H9 (cell line): ENCODE results near the gene SPRR3. TPM values are rescaled to one million over a fixed set of nuclear protein-coding genes. Genes with fewer than 3 reads are reported as not detected.

ENCODE experiments used
- DNase-seq: peaks from one replicate; pipeline ENCODE4 v3.0.0-alpha.2; 2017
- H2AFZ ChIP-seq: one replicate; pipeline ENCODE4 v1.6.1; 2013; ENCODE audit warnings: mild to moderate bottlenecking, low read length, control low read depth, moderate library complexity
- H2AK5ac ChIP-seq: 2 replicates; pipeline ENCODE4 v1.6.1; 2013; ENCODE audit warnings: low read length, control low read depth, mixed read lengths; ENCODE audit not compliant: insufficient read length
- H2BK120ac ChIP-seq: one replicate; pipeline ENCODE4 v1.6.1; 2013; ENCODE audit warnings: low read depth, mild to moderate bottlenecking, low read length, control low read depth, inconsistent platforms; ENCODE audit not compliant: poor library complexity, severe bottlenecking
- H2BK12ac ChIP-seq: 2 replicates; pipeline ENCODE4 v1.6.1; 2013; ENCODE audit warnings: low read length, control low read depth, mixed read lengths, low read depth; ENCODE audit not compliant: insufficient read length
- H2BK15ac ChIP-seq: 2 replicates; pipeline ENCODE4 v1.6.1; 2013; ENCODE audit warnings: low read depth, low read length, control low read depth
- H2BK20ac ChIP-seq: one replicate; pipeline ENCODE4 v1.6.1; 2013; ENCODE audit warnings: low read depth, mild to moderate bottlenecking, low read length, control low read depth, inconsistent platforms; ENCODE audit not compliant: poor library complexity, severe bottlenecking
- H2BK5ac ChIP-seq: 2 replicates; pipeline ENCODE4 v1.6.1; 2013; ENCODE audit warnings: low read length, control low read depth, mixed read lengths; ENCODE audit not compliant: insufficient read length
- H3K14ac ChIP-seq: 2 replicates; pipeline ENCODE4 v1.6.1; 2013; ENCODE audit warnings: low read length, control low read depth; ENCODE audit not compliant: insufficient read depth
- H3K18ac ChIP-seq: 2 replicates; pipeline ENCODE4 v1.6.1; 2013; ENCODE audit warnings: low read depth, mild to moderate bottlenecking, mixed read lengths, low read length, control low read depth; ENCODE audit not compliant: insufficient read length
- H3K23ac ChIP-seq: 2 replicates; pipeline ENCODE4 v1.6.1; 2013; ENCODE audit warnings: low read length, control low read depth, mixed read lengths, low read depth; ENCODE audit not compliant: insufficient read length
- H3K23me2 ChIP-seq: 2 replicates; pipeline ENCODE4 v1.6.1; 2013; ENCODE audit warnings: low read depth, mild to moderate bottlenecking, mixed read lengths, low read length, control low read depth; ENCODE audit not compliant: insufficient read length, poor library complexity, severe bottlenecking
- H3K27ac ChIP-seq: 2 replicates; pipeline ENCODE4 v1.5.1; 2013; ENCODE audit warnings: low read length, control low read depth, mixed read lengths, low read depth; ENCODE audit not compliant: insufficient read length
- H3K27me3 ChIP-seq: 2 replicates; pipeline ENCODE4 v1.6.1; 2013; ENCODE audit warnings: low read length, control low read depth, inconsistent platforms; ENCODE audit not compliant: insufficient read depth
- H3K4ac ChIP-seq: 2 replicates; pipeline ENCODE4 v1.6.1; 2013; ENCODE audit warnings: low read depth, mild to moderate bottlenecking, control low read depth, inconsistent platforms, low read length, moderate library complexity
- H3K4me1 ChIP-seq: 2 replicates; pipeline ENCODE4 v1.6.1; 2013; ENCODE audit warnings: low read length, control low read depth, inconsistent platforms; ENCODE audit not compliant: insufficient read depth
- H3K4me2 ChIP-seq: 2 replicates; pipeline ENCODE4 v1.6.1; 2013; ENCODE audit warnings: low read length, control low read depth, mixed read lengths; ENCODE audit not compliant: insufficient read length, insufficient read depth
- H3K56ac ChIP-seq: 2 replicates; pipeline ENCODE4 v1.6.1; 2013; ENCODE audit warnings: low read depth, mild to moderate bottlenecking, mixed read lengths, low read length, control low read depth; ENCODE audit not compliant: insufficient read length
- H3K79me1 ChIP-seq: 2 replicates; pipeline ENCODE4 v1.6.1; 2013; ENCODE audit warnings: low read depth, mild to moderate bottlenecking, moderate library complexity, low read length, control low read depth, inconsistent platforms; ENCODE audit not compliant: insufficient read depth, poor library complexity, severe bottlenecking
- H3K79me2 ChIP-seq: 2 replicates; pipeline ENCODE4 v1.6.1; 2013; ENCODE audit warnings: low read length, control low read depth, inconsistent platforms; ENCODE audit not compliant: insufficient read depth
- H3K9ac ChIP-seq: 2 replicates; pipeline ENCODE4 v1.6.1; 2013; ENCODE audit warnings: low read length, control low read depth, mixed read lengths; ENCODE audit not compliant: insufficient read length; ENCODE audit errors: extremely low read depth
- H3K9me3 ChIP-seq: one replicate; pipeline ENCODE4 v1.6.1; 2013; ENCODE audit warnings: low read depth, low read length, inconsistent platforms; ENCODE audit not compliant: control insufficient read depth
- H3T11ph ChIP-seq: one replicate; pipeline ENCODE4 v1.6.1; 2013; ENCODE audit warnings: mild to moderate bottlenecking, low read length, control low read depth, inconsistent platforms
- H4K20me1 ChIP-seq: one replicate; pipeline ENCODE4 v1.6.1; 2013; ENCODE audit not compliant: control insufficient read depth, insufficient read length, insufficient read depth
- H4K5ac ChIP-seq: 2 replicates; pipeline ENCODE4 v1.6.1; 2013; ENCODE audit warnings: low read depth, mild to moderate bottlenecking, mixed read lengths, low read length, control low read depth; ENCODE audit not compliant: insufficient read length
- H4K8ac ChIP-seq: replicated peaks from 2 replicates; pipeline ENCODE4 v1.6.1; 2013; ENCODE audit warnings: low read length, control low read depth, mixed read lengths, low read depth; ENCODE audit not compliant: insufficient read length
- H4K91ac ChIP-seq: 2 replicates; pipeline ENCODE4 v1.6.1; 2013; ENCODE audit warnings: low read depth, mild to moderate bottlenecking, moderate library complexity, mixed read lengths, low read length, control low read depth; ENCODE audit not compliant: insufficient read length
- H3K27ac Mint-ChIP-seq, 3 experiments: 2 replicates in 2 of 3; 3 replicates in 1 of 3; pipeline ENCODE4 v1.8.0; 2020 to 2021; ENCODE audit warnings: mixed read lengths in 3 of 3, mild to moderate bottlenecking in 1 of 3, moderate library complexity in 1 of 3
- H3K27me3 Mint-ChIP-seq: 2 replicates; pipeline ENCODE4 v1.8.0; 2021; ENCODE audit warnings: low read depth, mild to moderate bottlenecking, moderate library complexity, mixed read lengths
- H3K36me3 Mint-ChIP-seq, 3 experiments: 2 replicates in 2 of 3; 3 replicates in 1 of 3; pipeline ENCODE4 v1.8.0; 2020 to 2021; ENCODE audit warnings: low read depth in 3 of 3, mixed read lengths in 3 of 3; ENCODE audit not compliant: insufficient read depth in 1 of 3
- H3K4me1 Mint-ChIP-seq, 2 experiments: 2 replicates each; pipeline ENCODE4 v1.8.0; 2020; ENCODE audit warnings: mixed read lengths in 2 of 2
- H3K4me3 Mint-ChIP-seq, 2 experiments: 2 replicates in 1 of 2; 3 replicates in 1 of 2; pipeline ENCODE4 v1.8.0; 2020 to 2021; ENCODE audit warnings: mild to moderate bottlenecking in 2 of 2, mixed read lengths in 2 of 2, moderate library complexity in 1 of 2
- H3K9me3 Mint-ChIP-seq, 2 experiments: 2 replicates in 1 of 2; 3 replicates in 1 of 2; pipeline ENCODE4 v1.8.0; 2020; ENCODE audit warnings: mild to moderate bottlenecking in 2 of 2, mixed read lengths in 2 of 2, moderate library complexity in 1 of 2
- WGBS: extraction: QIAGEN DNeasy Blood & Tissue Kit; methylation state at CpG from one replicate; pipeline ENCODE4 v1.1.7; 2013; ENCODE audit warnings: missing lambda C conversion rate, low lambda C conversion rate, mixed read lengths; ENCODE audit not compliant: insufficient read length; ENCODE audit errors: extremely low coverage; 5-methylcytosine and 5-hydroxymethylcytosine counted together
- total RNA-seq: library from RNA; stranded (reverse); gene quantifications from 2 replicates; pipeline ENCODE4 v1.2.1, GENCODE V29; 2021
- TF ChIP-seq, protein P1 (sequence below): fragments of 200-600 bp; sonication (generic); conservative IDR thresholded peaks from 3 replicates; pipeline ENCODE4 v1.8.0; 2021; ENCODE audit warnings: antibody characterized with exemption, mild to moderate bottlenecking

SPRR3 gene
- total RNA-seq, 1 experiment from 2014 or later: not detected

DNA sequence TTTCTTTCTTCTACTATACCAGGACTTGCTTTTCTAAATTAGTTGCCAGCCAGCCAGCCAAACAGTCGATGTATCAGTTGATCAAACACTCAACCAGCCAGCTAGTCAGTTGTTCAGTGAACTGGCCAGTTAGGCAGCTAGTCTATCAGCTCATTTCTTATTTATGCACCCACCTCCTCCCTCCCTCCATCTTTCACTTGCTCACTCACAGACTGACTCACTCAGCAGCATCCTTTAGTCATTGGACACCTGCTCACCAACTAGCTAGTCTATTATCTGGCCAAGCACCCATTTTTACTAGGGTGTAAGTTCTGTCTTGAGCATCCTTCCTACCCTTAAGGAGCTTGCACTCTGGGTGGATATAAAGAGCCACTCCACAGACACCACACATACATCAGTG lies 37.0 kb upstream of the SPRR3 start:
- Histone ChIP-seq H2AK5ac (no peak overlapping the region), H2BK120ac (no peak overlapping the region), H4K20me1 (no peaks in the 10 kb centered on the region), H4K5ac (no peak overlapping the region), H2BK12ac (no peak overlapping the region), H2AFZ (no peak overlapping the region), H2BK20ac (no peak overlapping the region), H4K8ac (no peak overlapping the region), H3K18ac (no peak overlapping the region), H3K23ac (no peak overlapping the region), H3K27ac (no peak overlapping the region), H3K79me2 (no peaks in the 10 kb centered on the region), H3K4me1 (no peaks in the 10 kb centered on the region), H3K4me2 (no peak overlapping the region), H3K9ac (no peak overlapping the region), H4K91ac (no peak overlapping the region), H3K23me2 (no peaks in the 10 kb centered on the region), H3T11ph (no peak overlapping the region), H3K14ac (no peak overlapping the region), H3K9me3 (no peaks in the 10 kb centered on the region), H3K56ac (no peak overlapping the region), H3K79me1 (no peaks in the 10 kb centered on the region), H2BK5ac (no peak overlapping the region), H3K4ac (no peak overlapping the region), H3K27me3 (no peaks in the 10 kb centered on the region), H2BK15ac (no peak overlapping the region)
- H3K4me1 Mint-ChIP-seq: no peaks in the 10 kb centered on the region
- H3K9me3 Mint-ChIP-seq: peaks cover 0 to 18% of the 10 kb centered on the region in 2 experiments
- no peak for DNase-seq
- H3K4me3 Mint-ChIP-seq: no peak overlapping the region
- TF ChIP-seq, protein P1, sequence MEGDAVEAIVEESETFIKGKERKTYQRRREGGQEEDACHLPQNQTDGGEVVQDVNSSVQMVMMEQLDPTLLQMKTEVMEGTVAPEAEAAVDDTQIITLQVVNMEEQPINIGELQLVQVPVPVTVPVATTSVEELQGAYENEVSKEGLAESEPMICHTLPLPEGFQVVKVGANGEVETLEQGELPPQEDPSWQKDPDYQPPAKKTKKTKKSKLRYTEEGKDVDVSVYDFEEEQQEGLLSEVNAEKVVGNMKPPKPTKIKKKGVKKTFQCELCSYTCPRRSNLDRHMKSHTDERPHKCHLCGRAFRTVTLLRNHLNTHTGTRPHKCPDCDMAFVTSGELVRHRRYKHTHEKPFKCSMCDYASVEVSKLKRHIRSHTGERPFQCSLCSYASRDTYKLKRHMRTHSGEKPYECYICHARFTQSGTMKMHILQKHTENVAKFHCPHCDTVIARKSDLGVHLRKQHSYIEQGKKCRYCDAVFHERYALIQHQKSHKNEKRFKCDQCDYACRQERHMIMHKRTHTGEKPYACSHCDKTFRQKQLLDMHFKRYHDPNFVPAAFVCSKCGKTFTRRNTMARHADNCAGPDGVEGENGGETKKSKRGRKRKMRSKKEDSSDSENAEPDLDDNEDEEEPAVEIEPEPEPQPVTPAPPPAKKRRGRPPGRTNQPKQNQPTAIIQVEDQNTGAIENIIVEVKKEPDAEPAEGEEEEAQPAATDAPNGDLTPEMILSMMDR: no peak
- H3K27ac Mint-ChIP-seq: no peak overlapping the region
- peaks cover 4% of the 10 kb centered on the region for H3K27me3 Mint-ChIP-seq
- H3K36me3 Mint-ChIP-seq: no peaks in the 10 kb centered on the region
- WGBS: no CpG with 5 or more reads among the region's 1 CpG
